HG03039 (cell line): ENCODE measurements around the gene CBLN1.

Source experiments
- ATAC-seq: cut with Tn5 transposase; IDR thresholded peaks from one replicate; pipeline ENCODE4 v1.9.1; 2021; ENCODE audit warnings: mild to moderate bottlenecking, moderate library complexity; ENCODE audit not compliant: unreplicated experiment

Gene CBLN1

GRCh38 chr16:49281480-49281842 lies at the start of gene CBLN1:
CBLN1 (minus strand) TSS chr16:49281838; CDS start chr16:49281465, 373 bp downstream.
- no peak for ATAC-seq

- ATAC-seq: no peak
Observed at GRCh38 chr16:49330562-49331201, 49.0 kb upstream of the CBLN1 start.

- ATAC-seq: no peak
Observed at GRCh38 chr16:49328325-49328724, 46.7 kb upstream of the CBLN1 start.

GRCh38 chr16:49327466-49327865 lies 45.8 kb upstream of the CBLN1 start:
- no peak for ATAC-seq

GRCh38 chr16:49324703-49325102 lies 43.1 kb upstream of the CBLN1 start:
- no peak for ATAC-seq

GRCh38 chr16:49315602-49316001 lies 34.0 kb upstream of the CBLN1 start:
- no peak for ATAC-seq

GRCh38 chr16:49312389-49312985 lies 30.8 kb upstream of the CBLN1 start:
- no peak for ATAC-seq

- ATAC-seq: no peak
Observed at GRCh38 chr16:49311823-49312222, 30.2 kb upstream of the CBLN1 start.

- ATAC-seq: no peak
Observed at GRCh38 chr16:49307176-49307575, 25.5 kb upstream of the CBLN1 start.

- ATAC-seq: no peak
Observed at GRCh38 chr16:49305406-49305805, 23.8 kb upstream of the CBLN1 start.

- no peak for ATAC-seq
Observed at GRCh38 chr16:49292413-49292812, 10.8 kb upstream of the CBLN1 start.

GRCh38 chr16:49287572-49287971 lies 5.9 kb upstream of the CBLN1 start:
- no peak for ATAC-seq

GRCh38 chr16:49284962-49285361 lies 3.3 kb upstream of the CBLN1 start:
- no peak for ATAC-seq

GRCh38 chr16:49283376-49284049 lies 1.9 kb upstream of the CBLN1 start:
- no peak for ATAC-seq

GRCh38 chr16:49282690-49283375 lies 1.2 kb upstream of the CBLN1 start:
- ATAC-seq: no peak

GRCh38 chr16:49281843-49282642 lies 405 bp upstream of the CBLN1 start:
- ATAC-seq: peak; percentile 86

GRCh38 chr16:49280841-49281371 lies 732 bp downstream of the CBLN1 start:
- ATAC-seq: no peak

GRCh38 chr16:49280105-49280741 lies 1.4 kb downstream of the CBLN1 start:
- ATAC-seq: no peak

GRCh38 chr16:49278944-49279725 lies 2.5 kb downstream of the CBLN1 start:
- ATAC-seq: no peak

GRCh38 chr16:49278567-49278827 lies 3.1 kb downstream of the CBLN1 start:
- ATAC-seq: no peak
